ENCODE measurements around the gene HENMT1.
"Not testable (repeated sequence)": the region's sequence is repeated elsewhere in the genome, so short reads cannot be mapped to it uniquely, and the experiment has no call there.

GRCh38 chr1:108640863-108641262 lies 20.0 kb downstream of the HENMT1 start:
- TF ChIP-seq TAF1 (IDR thresholded peaks at IDR 0.05; ENCODE audit: borderline replicate concordance, low read depth, low read length); POLR2A (IDR thresholded peaks at IDR 0.05; ENCODE audit: low read depth, low read length); POLR2AphosphoS5 (IDR thresholded peaks at IDR 0.05; ENCODE audit: low read depth, low read length): not testable (repeated sequence)
